ENCODE results near the gene OR7A5.

DNA sequence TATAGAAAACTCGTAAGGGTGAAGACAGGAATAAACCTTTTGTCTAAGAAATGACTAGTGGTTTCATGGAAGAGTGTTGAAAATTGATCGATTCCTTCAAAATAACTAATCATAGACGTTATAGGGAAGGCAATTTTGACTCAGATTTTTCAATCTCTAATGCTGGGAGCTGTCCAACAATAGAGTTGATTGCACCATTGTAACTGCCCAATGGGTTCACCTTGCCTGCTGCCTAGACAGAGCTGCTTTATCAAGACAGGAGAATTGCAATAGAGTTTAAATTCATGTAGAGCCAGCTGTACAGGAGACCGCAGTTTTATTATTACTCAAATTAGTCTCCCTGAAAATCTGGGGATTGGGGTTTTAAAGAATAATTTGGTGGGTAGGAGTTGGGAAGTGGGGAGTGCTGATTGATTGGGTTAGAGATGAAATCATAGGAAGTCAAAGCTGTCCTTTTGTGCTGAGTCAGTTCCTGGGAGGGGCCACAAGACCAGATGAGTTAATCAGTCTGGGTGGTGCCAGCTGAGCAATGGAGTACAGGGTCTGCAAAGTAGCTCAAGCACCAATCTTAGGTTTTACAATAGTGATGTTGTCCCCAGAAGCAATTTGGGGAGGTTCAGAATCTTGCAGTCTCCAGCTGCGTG, 39.8 kb downstream of the OR7A5 start:
- TF ChIP-seq, protein P1, sequence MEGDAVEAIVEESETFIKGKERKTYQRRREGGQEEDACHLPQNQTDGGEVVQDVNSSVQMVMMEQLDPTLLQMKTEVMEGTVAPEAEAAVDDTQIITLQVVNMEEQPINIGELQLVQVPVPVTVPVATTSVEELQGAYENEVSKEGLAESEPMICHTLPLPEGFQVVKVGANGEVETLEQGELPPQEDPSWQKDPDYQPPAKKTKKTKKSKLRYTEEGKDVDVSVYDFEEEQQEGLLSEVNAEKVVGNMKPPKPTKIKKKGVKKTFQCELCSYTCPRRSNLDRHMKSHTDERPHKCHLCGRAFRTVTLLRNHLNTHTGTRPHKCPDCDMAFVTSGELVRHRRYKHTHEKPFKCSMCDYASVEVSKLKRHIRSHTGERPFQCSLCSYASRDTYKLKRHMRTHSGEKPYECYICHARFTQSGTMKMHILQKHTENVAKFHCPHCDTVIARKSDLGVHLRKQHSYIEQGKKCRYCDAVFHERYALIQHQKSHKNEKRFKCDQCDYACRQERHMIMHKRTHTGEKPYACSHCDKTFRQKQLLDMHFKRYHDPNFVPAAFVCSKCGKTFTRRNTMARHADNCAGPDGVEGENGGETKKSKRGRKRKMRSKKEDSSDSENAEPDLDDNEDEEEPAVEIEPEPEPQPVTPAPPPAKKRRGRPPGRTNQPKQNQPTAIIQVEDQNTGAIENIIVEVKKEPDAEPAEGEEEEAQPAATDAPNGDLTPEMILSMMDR (IDR thresholded peaks at IDR 0.05; ENCODE audit: poor library complexity, severe bottlenecking): no peak
- no peak for TF ChIP-seq TAF1 (IDR thresholded peaks at IDR 0.05; ENCODE audit: low read depth)
